HG02571 (cell line): Measurements from ENCODE around the gene PDE4D.

Source experiments
- ATAC-seq: cut with Tn5 transposase; IDR thresholded peaks from one replicate; pipeline ENCODE4 v1.9.1; 2021; ENCODE audit warnings: mild to moderate bottlenecking, moderate library complexity; ENCODE audit not compliant: unreplicated experiment

The PDE4D gene

DNA sequence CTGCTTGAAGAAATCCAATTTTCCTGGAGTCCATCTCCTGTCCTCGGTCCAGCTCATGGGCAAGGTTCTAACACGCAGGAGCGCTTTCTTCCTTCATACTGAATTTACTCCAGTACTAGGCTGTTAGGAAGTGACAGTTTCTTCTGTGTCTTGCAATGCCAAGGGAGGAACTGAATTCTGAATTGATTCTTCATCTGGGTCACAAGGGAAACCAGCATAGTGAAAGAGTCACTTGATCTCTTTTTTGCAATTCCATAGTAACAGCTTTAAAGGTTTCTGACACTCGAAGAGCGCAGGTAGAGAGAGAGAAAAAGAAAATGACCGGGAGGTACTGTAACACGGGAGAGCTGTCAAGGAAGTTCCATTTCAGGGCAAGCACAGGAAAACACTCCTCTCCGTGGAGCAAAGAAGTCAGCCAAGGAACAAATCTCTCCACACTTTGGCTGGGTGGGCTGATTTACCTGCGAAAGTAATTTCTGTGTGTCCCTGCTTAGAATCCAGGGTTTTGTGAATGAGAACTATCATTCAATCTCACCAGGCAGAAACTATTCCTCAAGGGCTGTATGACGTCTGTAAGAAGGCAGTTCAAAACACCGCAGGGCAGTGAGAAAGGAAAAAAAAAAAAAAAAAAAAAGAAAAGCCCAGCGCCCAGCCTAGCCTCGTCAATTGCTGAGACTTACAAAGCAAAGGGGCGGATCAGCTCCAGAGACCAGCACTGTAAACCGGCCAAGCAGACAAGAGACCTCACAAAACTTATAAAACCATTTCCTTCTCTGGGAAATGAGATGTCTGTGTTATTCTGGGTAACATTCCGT is 617.8 kb downstream of the PDE4D start:
- ATAC-seq = no peak

- ATAC-seq = no peak
Measured at GRCh38 chr5:59275170-59275509, 618.4 kb downstream of the PDE4D start.

GRCh38 chr5:59274106-59274636 is 619.4 kb downstream of the PDE4D start:
- no peak for ATAC-seq

GRCh38 chr5:59272809-59273427 is 620.6 kb downstream of the PDE4D start:
- no peak for ATAC-seq

- no peak for ATAC-seq
Measured at GRCh38 chr5:59268756-59269415, 624.6 kb downstream of the PDE4D start.

- ATAC-seq = no peak
Measured at GRCh38 chr5:59267033-59267432, 626.5 kb downstream of the PDE4D start.

- no peak for ATAC-seq
Measured at GRCh38 chr5:59266410-59266809, 627.1 kb downstream of the PDE4D start.

DNA sequence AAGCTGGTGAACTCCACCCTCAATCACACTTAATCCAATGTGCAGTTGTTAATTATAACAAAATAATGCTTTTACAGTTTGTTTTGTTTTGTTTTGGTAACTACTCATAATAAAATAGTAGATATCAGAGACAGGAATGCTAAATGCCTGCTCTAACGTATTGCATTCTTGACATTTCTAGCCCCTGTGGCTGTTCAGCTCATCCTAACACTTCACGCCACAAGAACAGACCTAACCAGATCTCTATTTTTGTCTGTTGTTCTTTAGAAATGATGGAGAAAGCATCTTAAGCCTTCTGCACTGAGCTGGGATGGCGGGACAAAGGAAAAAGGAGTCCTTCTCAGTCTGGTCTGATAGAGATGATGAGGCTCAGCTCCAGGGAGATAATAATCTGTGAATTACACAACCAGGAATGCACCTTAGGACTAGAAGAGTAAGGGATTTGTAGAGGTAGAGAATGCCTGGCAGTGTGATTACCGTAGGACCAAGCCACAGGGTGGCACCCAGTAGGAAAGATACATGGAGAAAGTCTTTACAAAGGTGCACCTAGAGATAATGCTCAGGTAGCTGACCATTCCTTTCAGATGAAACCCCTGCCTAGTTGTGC is 628.8 kb downstream of the PDE4D start:
- no peak for ATAC-seq

DNA sequence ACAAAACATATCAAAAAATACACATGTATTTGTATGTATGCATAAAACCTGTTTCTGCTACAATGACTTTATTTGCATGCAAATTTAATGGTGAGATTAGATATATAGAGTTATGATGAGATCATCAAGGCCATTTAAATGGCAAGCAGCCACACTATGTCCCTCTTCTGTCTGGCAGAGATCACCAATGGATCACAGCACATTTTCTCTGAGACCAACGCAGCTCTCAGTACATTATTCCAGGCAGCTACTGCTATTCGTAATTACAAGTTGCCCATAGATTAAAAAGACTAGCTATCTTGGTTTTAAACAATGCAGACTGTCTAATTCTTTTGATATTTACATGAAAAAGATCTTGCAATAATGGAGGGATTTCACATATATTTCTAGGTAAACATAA is 629.5 kb downstream of the PDE4D start:
- no peak for ATAC-seq

DNA sequence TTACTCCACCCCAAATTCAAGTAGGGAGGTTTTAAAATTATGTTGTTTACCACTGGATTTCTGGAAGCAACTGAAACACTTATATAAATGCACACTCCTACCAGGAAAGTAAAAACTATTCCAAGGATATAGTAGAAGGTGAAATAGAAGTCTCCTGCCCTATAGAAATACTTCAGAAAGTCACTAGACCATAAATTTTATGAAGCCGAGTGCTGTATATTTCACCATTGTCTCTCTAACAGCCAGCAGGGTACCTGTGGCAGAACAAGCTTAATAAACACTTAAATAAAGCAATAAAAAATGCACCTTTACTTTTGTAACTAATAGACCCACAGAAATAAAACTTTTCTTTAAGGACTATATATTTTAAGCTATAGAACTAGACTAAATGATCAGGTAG is 631.6 kb downstream of the PDE4D start:
- ATAC-seq = no peak

DNA sequence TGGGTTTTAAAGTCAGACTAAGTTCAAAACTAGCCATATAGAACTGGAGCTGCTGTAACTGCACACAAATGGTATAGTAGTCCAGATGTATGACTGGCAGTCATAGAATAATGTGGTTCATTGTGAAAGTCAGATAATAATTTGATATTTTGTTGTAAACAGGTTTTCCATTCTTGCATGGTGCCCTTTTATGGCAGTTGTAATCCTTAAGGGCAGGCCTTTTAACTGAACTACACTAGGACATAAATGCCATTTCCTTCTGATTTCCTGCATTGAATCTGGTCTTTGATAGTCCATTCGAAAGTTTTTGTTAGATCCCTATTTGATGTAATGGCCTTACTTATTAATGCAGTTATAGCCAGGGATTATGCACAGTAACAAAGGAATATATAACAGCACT is 632.6 kb downstream of the PDE4D start:
- no peak for ATAC-seq

- no peak for ATAC-seq
Measured at GRCh38 chr5:59260200-59260599, 633.3 kb downstream of the PDE4D start.

GRCh38 chr5:59259237-59259636 is 634.3 kb downstream of the PDE4D start:
- ATAC-seq = no peak

DNA sequence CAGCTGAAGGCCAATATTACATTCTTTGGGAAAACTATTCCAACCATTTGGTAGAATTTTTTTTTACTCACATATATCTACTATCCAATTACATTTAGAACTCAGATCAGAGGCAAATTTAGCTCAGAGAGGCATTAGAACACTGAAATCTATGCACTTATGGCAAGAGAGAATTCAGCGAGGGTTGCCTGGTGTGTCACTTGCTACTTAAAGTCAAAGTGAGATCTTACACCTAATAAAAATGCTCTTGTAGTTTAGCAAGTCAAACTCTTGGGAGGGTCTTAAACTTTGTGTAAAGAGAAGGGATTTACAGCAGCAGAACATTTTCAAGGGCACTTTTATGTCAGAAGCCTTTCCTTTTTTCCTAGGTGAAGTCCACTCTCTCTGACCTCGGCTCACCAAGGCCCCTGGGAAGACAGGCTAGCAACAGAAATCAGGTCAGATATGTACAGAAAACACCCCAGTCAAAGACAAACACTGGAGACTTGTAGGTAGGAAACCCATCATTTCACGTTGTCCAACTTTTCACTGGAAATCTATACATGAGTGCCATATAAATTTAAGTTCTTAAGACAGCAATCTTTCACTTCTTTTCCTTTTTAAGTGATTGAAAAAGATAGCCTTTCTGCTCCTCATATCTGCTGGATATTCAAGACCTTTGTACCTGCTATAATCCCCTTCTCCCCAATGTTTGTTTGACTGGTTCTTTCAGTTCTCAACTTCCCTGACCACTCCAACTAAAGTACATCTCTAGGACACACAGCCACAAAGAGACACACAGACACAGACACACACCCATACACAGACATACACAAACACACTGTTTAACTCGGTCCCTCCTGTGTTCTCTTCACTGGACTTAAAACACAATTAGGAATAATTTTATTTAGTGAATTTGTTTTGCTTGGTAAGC is 635.8 kb downstream of the PDE4D start:
- no peak for ATAC-seq

DNA sequence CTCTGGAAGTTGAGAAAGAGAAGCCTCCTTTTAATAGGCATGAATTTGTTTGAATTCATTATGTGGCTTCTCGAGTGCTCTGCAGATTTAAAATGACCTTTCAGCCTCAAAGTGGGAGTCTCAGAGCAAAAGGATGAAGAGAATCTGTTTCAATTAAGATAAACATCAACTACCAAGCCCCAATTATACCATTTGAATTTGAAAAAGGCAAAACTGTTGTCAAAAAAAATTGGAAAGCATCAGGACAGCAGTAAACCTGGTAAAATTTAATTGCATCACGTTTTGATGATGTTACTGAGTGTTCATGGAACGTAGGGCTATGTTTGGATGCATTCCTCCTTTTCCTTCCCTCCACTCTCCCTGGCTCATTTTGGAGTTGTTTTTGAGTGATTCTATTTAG is 637.2 kb downstream of the PDE4D start:
- ATAC-seq = no peak

DNA sequence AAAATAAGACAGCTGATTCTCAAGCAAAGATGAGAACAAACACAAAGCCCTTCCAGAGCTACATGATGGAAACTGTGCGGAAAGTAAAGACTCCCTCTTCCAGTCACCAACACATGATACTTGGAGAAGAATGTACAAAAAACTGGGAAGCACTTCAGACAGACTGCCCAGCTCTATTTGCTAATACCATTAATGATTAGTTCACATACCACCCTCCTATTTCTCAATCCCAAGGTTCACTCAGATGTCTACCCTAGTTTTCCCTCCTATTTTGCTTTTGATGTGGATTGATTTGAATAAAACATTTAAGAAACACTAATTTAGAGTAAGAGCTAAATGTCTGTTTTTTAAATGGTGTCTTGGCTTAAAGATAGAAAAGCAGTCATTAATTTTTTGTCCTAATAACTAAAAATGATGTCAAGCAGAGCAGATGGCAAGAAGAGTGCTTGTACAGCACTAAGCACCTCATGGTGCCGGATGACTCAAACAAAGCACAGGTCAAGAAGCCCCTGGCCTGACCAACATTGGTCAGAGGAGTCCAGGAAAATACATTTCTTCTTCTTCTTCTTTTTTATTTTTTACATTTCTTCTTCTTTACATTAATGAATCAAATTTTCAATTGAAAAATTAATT is 639.4 kb downstream of the PDE4D start:
- ATAC-seq = no peak

GRCh38 chr5:59253625-59254024 is 639.9 kb downstream of the PDE4D start:
- ATAC-seq = no peak

GRCh38 chr5:59251627-59252026 is 641.9 kb downstream of the PDE4D start:
- no peak for ATAC-seq

GRCh38 chr5:59249726-59250125 is 643.8 kb downstream of the PDE4D start:
- no peak for ATAC-seq

GRCh38 chr5:59249160-59249559 is 644.4 kb downstream of the PDE4D start:
- ATAC-seq = no peak
